Left colon (tissue), 2 donors: ENCODE data around the gene FTCD. TPM values are rescaled to one million over a fixed set of nuclear protein-coding genes. Genes with fewer than 3 reads are reported as not detected.
"Not testable (repeated sequence)": the region's sequence is repeated elsewhere in the genome, so short reads cannot be mapped to it uniquely, and the experiment has no call there.

ENCODE experiments used
- ATAC-seq: fragments of 200-7000 bp; cut with Tn5 transposase; one replicate; pipeline ENCODE4 v1.9.1; 2020; ENCODE audit warnings: mild to moderate bottlenecking, moderate library complexity
- DNase-seq, 2 donors: peaks; one replicate each; pipeline ENCODE4 v3.0.0-alpha.2; 2020
- intact Hi-C, 2 donors: fragments of 100-400 bp; cut with DNase I in 1 of 2; cut with micrococcal nuclease in 1 of 2; formaldehyde crosslinking; loops; one replicate each; pipeline versions ENCODE4 v1.11.2 to v1.14.0; 2022; cut with DNase I, micrococcal nuclease
- long read RNA-seq: library from polyadenylated mRNA; unstranded; transcript quantifications from one replicate; pipeline ENCODE4 v2.0.0, GENCODE V29; 2021
- total RNA-seq, 2 donors: library from RNA; stranded (reverse); fragmentation: NEBNext Ultra II Directional; extraction: Animal tissue kit (Norgen Biotek cat#: 25700); gene quantifications; one replicate each; pipeline ENCODE4 v1.2.1, GENCODE V29; 2021
- donor health status: DM: no; HTN: no; CAD: no.
- donor health status: DM: yes; HTN: yes; CAD: no.

FTCD gene
- total RNA-seq = under 1 TPM; 0.22 to 0.52 TPM
- long read RNA-seq, partial matches to known transcripts = 0 of 1 reads
- long read RNA-seq, other reads (novel, unspliced or antisense) = 1 of 1 reads

- no peak for ATAC-seq
- no peak for DNase-seq
- intact Hi-C loops = no loop called here
Measured at GRCh38 chr21:46155514-46156377, at the start of gene FTCD. Gene FTCD (minus strand): TSS chr21:46155579. CDS start chr21:46155523, 56 bp downstream.

- ATAC-seq (no peak), DNase-seq (no peak)
- intact Hi-C loops = no loop called here
Measured at GRCh38 chr21:46205166-46205565, 49.8 kb upstream of the FTCD start.

GRCh38 chr21:46203203-46203600, 47.8 kb upstream of the FTCD start:
- ATAC-seq (no peak), DNase-seq (no peak)
- intact Hi-C loops = no loop called here

GRCh38 chr21:46202592-46203202, 47.3 kb upstream of the FTCD start:
- ATAC-seq (no peak), DNase-seq (no peak)

GRCh38 chr21:46200877-46201803, 45.8 kb upstream of the FTCD start:
- DNase-seq, intact Hi-C loops, ATAC-seq: not testable (repeated sequence)

More at GRCh38 chr21:46202592-46203202, 47.3 kb upstream of the FTCD start:
- intact Hi-C loops = no loop called here

GRCh38 chr21:46199436-46200373, 44.3 kb upstream of the FTCD start:
- intact Hi-C loops = no loop called here

GRCh38 chr21:46196733-46197132, 41.4 kb upstream of the FTCD start:
- intact Hi-C loops = no loop called here
- ATAC-seq (no peak), DNase-seq (peak in 1 of 2 donors; percentile 15)

More at GRCh38 chr21:46199436-46200373, 44.3 kb upstream of the FTCD start:
- no peak for DNase-seq
- ATAC-seq = no peak

- ATAC-seq (no peak), DNase-seq (no peak)
- intact Hi-C loops = no loop called here
Measured at GRCh38 chr21:46195595-46196195, 40.3 kb upstream of the FTCD start.

GRCh38 chr21:46194374-46195334, 39.3 kb upstream of the FTCD start:
- DNase-seq = no peak
- ATAC-seq = no peak

GRCh38 chr21:46193829-46194373, 38.5 kb upstream of the FTCD start:
- intact Hi-C loops = no loop called here
- ATAC-seq = no peak
- no peak for DNase-seq

More at GRCh38 chr21:46194374-46195334, 39.3 kb upstream of the FTCD start:
- intact Hi-C loops = no loop called here

- DNase-seq (no peak), ATAC-seq (no peak)
- intact Hi-C loops = no loop called here
Measured at GRCh38 chr21:46191686-46192575, 36.6 kb upstream of the FTCD start.

GRCh38 chr21:46191257-46191685, 35.9 kb upstream of the FTCD start:
- DNase-seq (no peak), ATAC-seq (no peak)
- intact Hi-C loops = no loop called here

- ATAC-seq = no peak
- no peak for DNase-seq
- intact Hi-C loops = no loop called here
Measured at GRCh38 chr21:46190491-46191131, 35.2 kb upstream of the FTCD start.

GRCh38 chr21:46189959-46190490, 34.6 kb upstream of the FTCD start:
- ATAC-seq = no peak
- no peak for DNase-seq
- intact Hi-C loops = no loop called here
